ENCODE data around the gene TNS1. TPM values are rescaled to one million over a fixed set of nuclear protein-coding genes. Genes with fewer than 3 reads are reported as not detected.

Gene TNS1
- total RNA-seq, 1 donor from 2014 or later, result 505 TPM

DNA sequence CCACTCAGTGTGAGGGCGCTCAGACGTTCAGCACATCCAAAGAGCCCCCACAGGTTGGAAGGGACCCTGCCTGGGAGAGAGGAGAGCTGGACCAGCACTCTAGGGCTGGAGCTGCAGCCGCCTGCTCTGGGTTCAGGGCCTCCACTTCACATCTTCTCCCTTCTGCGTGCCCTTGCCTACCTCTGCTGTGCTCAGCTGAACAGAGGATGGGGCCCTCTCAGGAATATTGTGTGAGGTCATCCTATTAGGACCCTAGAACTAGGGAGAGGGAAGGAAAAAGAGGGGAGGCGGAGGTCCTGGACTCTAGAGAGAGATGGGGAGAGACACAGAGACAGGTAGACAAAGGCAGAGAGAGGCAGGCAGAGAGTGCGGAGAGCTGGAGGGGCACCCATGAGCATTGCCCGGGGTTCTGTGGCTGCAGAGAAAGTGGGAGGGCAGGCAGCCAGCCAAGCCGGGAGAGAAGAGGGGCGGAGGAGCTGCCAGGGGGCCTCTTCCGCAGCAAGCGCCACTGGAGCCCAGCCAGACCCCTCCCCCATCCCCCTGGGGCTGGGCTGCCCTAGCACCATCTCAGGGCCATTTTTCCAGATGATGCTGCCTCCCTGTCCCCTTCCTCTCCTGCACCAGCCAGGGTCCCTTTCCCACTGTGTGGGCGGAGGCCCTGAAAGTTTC lies 8.3 kb upstream of the TNS1 start:
- intact Hi-C loops (cut with DNase I), result no loop called here
- no peak for DNase-seq
- TF ChIP-seq, protein P1, sequence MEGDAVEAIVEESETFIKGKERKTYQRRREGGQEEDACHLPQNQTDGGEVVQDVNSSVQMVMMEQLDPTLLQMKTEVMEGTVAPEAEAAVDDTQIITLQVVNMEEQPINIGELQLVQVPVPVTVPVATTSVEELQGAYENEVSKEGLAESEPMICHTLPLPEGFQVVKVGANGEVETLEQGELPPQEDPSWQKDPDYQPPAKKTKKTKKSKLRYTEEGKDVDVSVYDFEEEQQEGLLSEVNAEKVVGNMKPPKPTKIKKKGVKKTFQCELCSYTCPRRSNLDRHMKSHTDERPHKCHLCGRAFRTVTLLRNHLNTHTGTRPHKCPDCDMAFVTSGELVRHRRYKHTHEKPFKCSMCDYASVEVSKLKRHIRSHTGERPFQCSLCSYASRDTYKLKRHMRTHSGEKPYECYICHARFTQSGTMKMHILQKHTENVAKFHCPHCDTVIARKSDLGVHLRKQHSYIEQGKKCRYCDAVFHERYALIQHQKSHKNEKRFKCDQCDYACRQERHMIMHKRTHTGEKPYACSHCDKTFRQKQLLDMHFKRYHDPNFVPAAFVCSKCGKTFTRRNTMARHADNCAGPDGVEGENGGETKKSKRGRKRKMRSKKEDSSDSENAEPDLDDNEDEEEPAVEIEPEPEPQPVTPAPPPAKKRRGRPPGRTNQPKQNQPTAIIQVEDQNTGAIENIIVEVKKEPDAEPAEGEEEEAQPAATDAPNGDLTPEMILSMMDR (IDR thresholded peaks at IDR 0.05), result no peak
- Histone ChIP-seq H3K27ac (no peak overlapping the region), H3K4me1 (peaks cover 16% of the 10 kb centered on the region), H3K36me3 (no peaks in the 10 kb centered on the region), H3K27me3 (ENCODE audit: low read depth) (peaks cover 22% of the 10 kb centered on the region), H3K9me3 (no peaks in the 10 kb centered on the region), H3K4me3 (no peak overlapping the region)
- ATAC-seq, result no peak

DNA sequence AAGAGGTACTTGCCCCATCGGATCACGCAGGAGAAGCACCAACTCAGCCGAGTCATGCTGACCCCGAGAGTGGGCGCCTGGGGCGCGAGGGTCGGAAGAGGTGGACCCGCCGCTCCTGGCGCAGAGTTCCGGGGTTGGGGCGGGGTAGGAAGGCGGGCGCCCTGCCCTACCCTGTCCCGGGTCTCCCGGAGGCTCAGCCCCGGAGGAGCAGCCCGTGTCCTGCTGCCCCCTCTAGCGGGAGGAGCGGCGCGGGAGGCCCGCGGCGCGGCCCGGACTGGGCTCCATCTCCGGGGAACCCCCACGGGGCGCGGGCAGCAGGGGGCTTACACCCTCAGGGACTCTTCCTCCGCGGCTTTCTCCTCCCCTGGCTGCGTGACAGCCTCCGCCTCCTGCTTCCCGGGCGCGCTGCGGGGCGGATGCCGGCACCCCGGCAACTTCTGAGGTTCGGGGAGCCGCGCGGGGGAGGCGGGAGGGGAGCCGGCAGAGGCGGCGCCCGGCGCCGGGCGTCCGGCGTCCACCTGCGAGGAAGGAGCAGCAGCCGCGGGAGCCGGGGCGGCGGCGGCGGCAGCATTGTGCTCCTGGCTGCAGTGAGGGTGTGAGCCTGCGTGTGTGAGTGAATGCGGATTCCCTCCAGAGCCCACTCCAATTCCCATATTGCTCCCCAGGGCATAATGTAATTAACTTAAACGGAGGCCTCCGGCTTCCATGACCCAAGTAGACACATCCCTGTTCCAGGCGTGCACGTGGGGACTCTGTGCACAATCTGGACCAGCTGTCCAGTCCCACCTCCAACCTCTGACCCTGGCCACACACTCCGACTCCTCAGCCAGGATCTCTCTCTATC lies 7.6 kb upstream of the TNS1 start:
- TF ChIP-seq, protein P1 (IDR thresholded peaks at IDR 0.05), result peak; percentile 54
- peaks cover 16% of the 10 kb centered on the region for H3K4me1 ChIP-seq
- intact Hi-C loops (cut with DNase I), result no loop called here

DNA sequence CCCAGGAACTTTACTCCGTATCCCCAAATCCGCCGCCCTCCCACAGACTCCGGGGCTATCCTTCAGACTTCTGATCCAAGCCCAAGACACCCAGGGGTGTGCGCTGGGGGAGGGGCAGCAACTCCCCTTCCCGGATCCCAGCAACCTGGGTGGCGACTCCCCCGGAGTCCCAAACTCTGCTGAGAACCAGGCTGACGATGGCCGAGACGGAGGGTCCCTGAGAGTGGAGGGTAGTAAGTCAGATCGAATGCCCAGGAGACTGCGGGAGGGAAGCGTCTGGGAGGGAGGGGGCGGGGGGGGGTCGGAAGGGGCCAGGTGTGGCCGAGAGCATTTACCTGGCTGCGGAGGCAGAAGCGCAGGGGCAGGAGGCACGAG lies 7.0 kb upstream of the TNS1 start:
- Histone ChIP-seq H3K9me3 (no peaks in the 10 kb centered on the region), H3K36me3 (no peaks in the 10 kb centered on the region), H3K27ac (no peak overlapping the region), H3K4me3 (peak overlapping the region; percentile 57), H3K4me1 (peaks cover 16% of the 10 kb centered on the region), H3K27me3 (ENCODE audit: low read depth) (peaks cover 22% of the 10 kb centered on the region)
- ATAC-seq (no peak), DNase-seq (no peak)
- intact Hi-C loops (cut with DNase I), result no loop called here
- TF ChIP-seq, protein P1 (IDR thresholded peaks at IDR 0.05), result no peak

More for the DNA sequence above, 7.6 kb upstream of the TNS1 start:
- Histone ChIP-seq H3K4me3 (peak overlapping the region; percentile 57), H3K9me3 (no peaks in the 10 kb centered on the region), H3K27me3 (ENCODE audit: low read depth) (peaks cover 22% of the 10 kb centered on the region), H3K27ac (no peak overlapping the region), H3K36me3 (no peaks in the 10 kb centered on the region)
- ATAC-seq (peak; percentile 85 to 89), DNase-seq (peak; percentile 58)

DNA sequence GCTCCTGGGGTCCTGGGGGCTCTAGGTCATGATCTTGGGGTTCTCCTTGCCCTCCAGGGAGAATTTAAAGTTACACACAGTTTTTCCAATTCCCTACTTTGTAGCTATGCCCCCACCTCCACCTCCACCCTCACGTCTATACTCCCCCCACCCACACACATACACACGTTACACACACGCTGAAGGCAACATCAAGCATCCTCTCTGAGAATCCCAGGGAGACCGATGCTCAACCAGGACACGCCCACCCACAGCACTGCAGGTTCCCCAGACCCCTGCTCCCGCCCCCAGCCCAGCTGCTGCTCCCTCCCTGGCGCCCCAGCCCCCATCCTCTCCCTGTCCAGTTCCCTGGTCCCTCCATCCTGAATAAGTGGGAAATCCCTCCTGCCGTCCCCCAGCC lies 6.4 kb upstream of the TNS1 start:
- no peaks in the 10 kb centered on the region for H3K36me3 ChIP-seq
- intact Hi-C loops (cut with DNase I), result no loop called here
- TF ChIP-seq, protein P1 (IDR thresholded peaks at IDR 0.05), result no peak
- H3K4me3 ChIP-seq, result peak overlapping the region; percentile 57
- peaks cover 17% of the 10 kb centered on the region for H3K4me1 ChIP-seq
- H3K9me3 ChIP-seq, result no peaks in the 10 kb centered on the region
- DNase-seq (no peak), ATAC-seq (no peak)
- peaks cover 22% of the 10 kb centered on the region for H3K27me3 ChIP-seq (ENCODE audit: low read depth)
- no peak overlapping the region for H3K27ac ChIP-seq

DNA sequence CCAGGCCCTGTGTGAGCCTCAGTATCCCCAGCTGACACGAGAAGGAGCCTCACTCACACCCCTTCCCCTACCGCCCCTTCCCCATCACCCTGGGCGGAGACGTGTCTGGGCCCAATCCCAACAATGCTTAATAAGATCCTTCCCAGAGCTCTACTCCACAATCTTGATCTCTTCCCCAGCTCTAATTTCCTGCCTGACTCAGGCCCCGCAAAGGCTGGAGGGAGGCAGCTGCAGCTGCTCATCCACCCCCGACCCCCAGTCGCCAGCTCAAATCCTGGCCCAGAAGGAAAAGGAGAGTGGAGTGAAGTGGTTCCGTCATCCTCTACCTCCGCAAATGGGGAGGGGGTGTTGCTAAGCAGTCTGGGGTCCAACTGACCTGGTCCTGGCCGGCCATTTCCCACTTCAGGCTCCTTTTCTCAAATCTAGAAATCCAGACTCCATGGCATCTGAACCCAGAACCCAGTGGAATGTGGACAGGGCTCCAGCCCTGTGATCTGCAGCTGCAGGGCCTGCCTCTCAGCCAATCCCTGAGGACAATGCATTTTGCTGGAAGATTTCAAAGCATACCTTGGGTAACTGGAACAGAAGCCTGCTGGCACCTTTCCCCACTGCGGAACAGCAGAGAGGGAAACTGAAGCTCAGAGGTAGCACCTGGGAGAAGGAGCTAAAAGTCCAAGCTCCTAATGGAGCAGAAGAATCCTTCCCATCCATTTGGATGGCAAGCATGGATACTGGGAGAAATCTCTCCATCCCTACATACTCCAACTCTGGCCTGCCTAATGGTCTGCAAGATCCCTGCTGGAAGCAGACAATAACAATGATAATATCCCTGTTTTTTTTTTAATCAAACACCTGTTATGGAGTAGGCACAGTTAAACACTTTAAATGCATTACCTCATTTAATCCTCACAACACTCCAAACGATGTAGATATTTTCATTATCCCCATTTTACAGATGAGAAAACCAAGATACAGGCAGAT lies 5.6 kb upstream of the TNS1 start:
- no peaks in the 10 kb centered on the region for H3K9me3 ChIP-seq
- H3K36me3 ChIP-seq, result no peaks in the 10 kb centered on the region
- peaks cover 24% of the 10 kb centered on the region for H3K4me1 ChIP-seq
- TF ChIP-seq, protein P1 (IDR thresholded peaks at IDR 0.05), result no peak
- H3K27me3 ChIP-seq (ENCODE audit: low read depth), result peaks cover 22% of the 10 kb centered on the region
- no peak for DNase-seq
- no peak overlapping the region for H3K27ac ChIP-seq
- H3K4me3 ChIP-seq, result no peak overlapping the region
- intact Hi-C loops (cut with DNase I), result no loop called here
- no peak for ATAC-seq
